ENCODE data around the gene SDHA.

GRCh38 chr5:169728-170094, 48.4 kb upstream of the SDHA start:
- TF ChIP-seq CTCF (conservative IDR thresholded peaks at IDR 0.05; ENCODE audit: low read depth, low read length) (no peak), EZH2phosphoT487 (IDR thresholded peaks at IDR 0.05; ENCODE audit: borderline replicate concordance, low read length) (no peak), EZH2 (IDR thresholded peaks at IDR 0.05; ENCODE audit: low read length, unreplicated experiment) (no peak)
